ENCODE results near the gene TK1. TPM values are rescaled to one million over a fixed set of nuclear protein-coding genes. Genes with fewer than 3 reads are reported as not detected.

The TK1 gene
- total and polyA plus RNA-seq, 4 experiments from 2014 or later, result 0.55 to 1.4 (median 0.88) TPM; not detected in 1

DNA sequence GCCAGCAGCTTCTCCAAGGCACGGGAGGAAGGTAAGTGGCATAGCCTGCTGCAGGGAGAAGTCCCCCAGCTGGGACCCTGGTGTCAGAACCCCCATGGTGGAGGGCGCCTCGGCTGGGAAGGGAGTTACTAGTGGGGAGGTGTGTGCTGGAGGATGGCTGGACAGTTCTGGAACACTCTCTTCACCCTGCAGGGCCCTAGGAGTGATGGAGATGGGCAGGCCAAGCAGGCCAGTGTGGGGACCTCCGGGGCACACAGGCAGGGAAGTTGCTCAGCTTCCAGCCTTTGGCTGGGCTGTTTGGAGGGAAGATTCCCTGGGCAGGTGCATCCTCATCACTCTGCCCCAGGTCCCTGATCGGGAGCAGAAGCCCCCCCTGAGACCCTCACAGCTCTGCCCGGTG, 40.0 kb downstream of the TK1 start:
- Mint-ChIP-seq H3K4me3 (no peak overlapping the region), H3K27ac (peak overlapping the region in 1 of 7 donors; percentile 53), H3K36me3 (peaks cover 3 to 4% of the 10 kb centered on the region in 2 donors), H3K4me1 (peaks cover 7 to 35% (median 19%) of the 10 kb centered on the region in 4 donors), H3K9me3 (peaks cover 0 to 2% (median 0%) of the 10 kb centered on the region in 8 donors), H3K27me3 (no peaks in the 10 kb centered on the region)
- intact Hi-C loops (cut with micrococcal nuclease), result no loop called here
- no peak overlapping the region for H3K27ac ChIP-seq (ENCODE audit: low read depth, low read length)
- CTCF ChIA-PET (ENCODE audit: partially characterized antibody), result no interaction called here
- no peaks in the 10 kb centered on the region for H3K27me3 ChIP-seq (ENCODE audit: insufficient read depth, low read length)
- peaks cover 8% of the 10 kb centered on the region for H3K36me3 ChIP-seq (ENCODE audit: insufficient read depth, low read length)
- peaks cover 39% of the 10 kb centered on the region for H3K4me1 ChIP-seq (ENCODE audit: insufficient read depth, low read length)
- no peak overlapping the region for H3K4me3 ChIP-seq (ENCODE audit: low read length in 2 of 2)
- no peak for DNase-seq
- POLR2A ChIA-PET (ENCODE audit: partially characterized antibody), result interaction anchor here (0.8 to 20.9 kb wide), 4 partner anchors 9 to 22 kb away, joined by 4 to 1172 read pairs (median 6); partner anchors contain the start of genes TMC6 and TMC8
- no peaks in the 10 kb centered on the region for H3K9me3 ChIP-seq (ENCODE audit: control insufficient read depth in 1 of 2, low read length in 2 of 2)

DNA sequence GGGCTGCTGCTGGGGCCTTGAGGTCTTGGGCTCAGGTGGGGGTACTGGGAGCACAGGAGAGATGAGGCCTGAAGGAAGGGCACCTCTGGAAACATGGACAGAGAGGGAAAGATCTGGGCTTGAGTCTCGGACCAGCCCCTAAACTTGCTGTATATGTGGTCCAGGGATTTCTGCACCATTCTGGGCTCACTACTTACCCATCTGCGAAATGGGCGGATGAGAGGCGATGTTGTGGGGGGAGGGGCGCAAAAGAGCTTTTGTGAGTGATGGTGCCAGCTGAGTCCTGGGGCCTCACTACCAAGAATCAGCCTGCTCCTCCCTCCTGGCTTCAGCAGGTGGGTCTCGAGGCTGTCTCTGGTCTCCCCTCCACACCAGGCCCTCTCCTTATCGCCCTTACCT, 40.4 kb downstream of the TK1 start:
- Mint-ChIP-seq H3K27me3 (no peaks in the 10 kb centered on the region), H3K27ac (peak overlapping the region in 1 of 7 donors; percentile 57), H3K4me3 (no peak overlapping the region), H3K9me3 (peaks cover 0 to 2% (median 0%) of the 10 kb centered on the region in 8 donors), H3K4me1 (peaks cover 7 to 39% (median 20%) of the 10 kb centered on the region in 4 donors), H3K36me3 (peaks cover 4% of the 10 kb centered on the region in 2 donors)
- Histone ChIP-seq H3K36me3 (ENCODE audit: insufficient read depth, low read length) (peaks cover 13% of the 10 kb centered on the region), H3K9me3 (ENCODE audit: control insufficient read depth in 1 of 2, low read length in 2 of 2) (no peaks in the 10 kb centered on the region), H3K27me3 (ENCODE audit: insufficient read depth, low read length) (no peaks in the 10 kb centered on the region), H3K27ac (ENCODE audit: low read depth, low read length) (no peak overlapping the region), H3K4me3 (ENCODE audit: low read length in 2 of 2) (no peak overlapping the region), H3K4me1 (ENCODE audit: insufficient read depth, low read length) (peaks cover 43% of the 10 kb centered on the region)
- CTCF ChIA-PET (ENCODE audit: partially characterized antibody), result no interaction called here
- DNase-seq, result no peak
- POLR2A ChIA-PET (ENCODE audit: partially characterized antibody), result interaction anchor here (0.8 to 20.9 kb wide), 3 partner anchors 8 to 22 kb away, joined by 4 to 1172 read pairs (median 8); partner anchors contain the start of genes TMC6 and TMC8
- intact Hi-C loops (cut with micrococcal nuclease), result no loop called here

DNA sequence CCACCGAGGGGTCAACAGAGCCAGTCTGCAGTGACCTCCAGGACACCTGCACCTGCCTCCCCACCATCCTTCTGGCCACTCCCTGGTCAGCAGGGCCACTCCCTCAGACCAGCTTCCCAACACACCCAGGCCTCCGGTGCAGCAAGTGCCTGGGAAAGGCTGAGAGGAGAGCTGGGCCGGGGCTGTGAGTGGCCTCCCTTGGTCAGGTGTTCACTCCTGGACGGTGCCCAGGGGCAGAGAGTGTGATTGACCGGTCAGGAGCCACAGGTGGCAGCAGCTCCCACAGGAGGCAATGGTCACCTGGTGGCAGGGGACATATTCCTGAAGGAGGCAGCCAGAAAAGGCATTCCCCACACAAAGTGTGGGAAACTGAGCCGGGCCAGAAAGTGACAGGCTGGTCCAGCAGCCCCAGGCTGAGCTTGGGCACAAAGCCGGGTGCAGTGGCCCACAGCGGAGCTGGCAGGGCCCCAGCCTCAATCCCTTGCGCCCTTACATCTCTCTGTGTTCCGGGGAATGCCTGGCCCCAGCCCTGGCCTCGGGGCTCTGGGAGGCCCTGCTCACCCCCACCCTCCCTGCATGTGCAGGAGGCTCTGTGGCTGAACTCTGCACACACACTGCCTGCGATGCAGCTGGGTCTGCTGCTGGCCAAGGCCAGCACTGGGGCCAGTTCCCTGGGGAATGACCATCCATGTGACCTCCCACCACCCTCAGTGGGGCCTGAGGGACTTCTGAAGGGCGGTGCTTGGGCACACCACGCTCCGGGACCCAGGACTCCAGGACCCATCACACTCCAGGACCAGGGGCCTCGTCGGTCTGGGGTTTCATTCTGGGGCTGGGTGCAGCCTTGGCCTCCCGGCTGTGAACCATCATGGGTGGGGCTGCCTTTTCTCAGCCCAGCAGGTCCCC, 41.9 kb downstream of the TK1 start:
- Mint-ChIP-seq H3K9me3 (peaks cover 0 to 2% (median 0%) of the 10 kb centered on the region in 8 donors), H3K27ac (no peak overlapping the region), H3K4me3 (no peak overlapping the region), H3K4me1 (peaks cover 12 to 49% (median 28%) of the 10 kb centered on the region in 4 donors), H3K27me3 (no peaks in the 10 kb centered on the region), H3K36me3 (peaks cover 9 to 12% of the 10 kb centered on the region in 2 donors)
- no peaks in the 10 kb centered on the region for H3K9me3 ChIP-seq (ENCODE audit: control insufficient read depth in 1 of 2, low read length in 2 of 2)
- H3K4me1 ChIP-seq (ENCODE audit: insufficient read depth, low read length), result peaks cover 55% of the 10 kb centered on the region
- H3K36me3 ChIP-seq (ENCODE audit: insufficient read depth, low read length), result peaks cover 15% of the 10 kb centered on the region
- POLR2A ChIA-PET (ENCODE audit: partially characterized antibody), result interaction anchor here (0.6 to 26.7 kb wide), 7 partner anchors 10 to 34 kb away, joined by 3 to 1172 read pairs (median 25); partner anchors contain the start of genes SYNGR2, TMC6 and TMC8
- no peak overlapping the region for H3K4me3 ChIP-seq (ENCODE audit: low read length in 2 of 2)
- CTCF ChIA-PET (ENCODE audit: partially characterized antibody), result interaction anchor here (0.6 to 1.9 kb wide), 5 partner anchors 9 to 32 kb away, joined by 3 to 5 read pairs (median 4); no protein-coding TSS in a partner anchor
- H3K27ac ChIP-seq (ENCODE audit: low read depth, low read length), result no peak overlapping the region
- intact Hi-C loops (cut with micrococcal nuclease), result no loop called here
- no peak for DNase-seq
- H3K27me3 ChIP-seq (ENCODE audit: insufficient read depth, low read length), result no peaks in the 10 kb centered on the region

DNA sequence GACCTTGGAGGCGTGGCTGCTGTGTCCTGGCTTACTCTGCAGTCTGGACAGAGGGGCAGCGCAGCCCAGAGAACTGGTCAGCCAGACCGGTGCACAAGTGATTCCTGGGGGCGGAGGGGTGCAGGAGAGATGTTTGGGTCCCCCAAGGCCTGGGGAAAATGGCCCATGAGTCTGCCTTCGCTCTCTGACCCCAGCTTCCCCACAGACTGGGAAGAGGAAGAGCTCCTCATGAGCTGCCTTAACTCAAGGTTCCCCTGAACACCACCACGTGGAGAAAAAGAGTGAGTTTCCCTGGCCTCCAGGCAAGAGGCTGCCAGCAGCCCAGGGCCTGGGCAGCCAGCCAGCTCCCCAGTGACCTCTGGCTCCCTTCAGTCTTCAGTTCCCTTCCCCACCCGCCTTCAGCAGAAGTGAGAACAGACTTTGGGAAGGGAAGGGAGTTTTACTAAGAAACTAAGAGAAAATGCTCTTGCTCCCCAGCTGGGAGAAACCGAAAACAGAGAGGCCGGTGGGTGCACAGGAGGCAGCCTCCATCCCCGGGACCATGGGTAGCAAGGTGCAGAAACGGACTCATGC, 42.6 kb downstream of the TK1 start:
- Histone ChIP-seq H3K4me3 (ENCODE audit: low read length in 2 of 2) (no peak overlapping the region), H3K27me3 (ENCODE audit: insufficient read depth, low read length) (no peaks in the 10 kb centered on the region), H3K27ac (ENCODE audit: low read depth, low read length) (no peak overlapping the region), H3K9me3 (ENCODE audit: control insufficient read depth in 1 of 2, low read length in 2 of 2) (no peaks in the 10 kb centered on the region), H3K4me1 (ENCODE audit: insufficient read depth, low read length) (peaks cover 62% of the 10 kb centered on the region), H3K36me3 (ENCODE audit: insufficient read depth, low read length) (peaks cover 15% of the 10 kb centered on the region)
- no peak for DNase-seq
- Mint-ChIP-seq H3K4me3 (no peak overlapping the region), H3K4me1 (peaks cover 15 to 55% (median 33%) of the 10 kb centered on the region in 4 donors), H3K27ac (peak overlapping the region in 3 of 7 donors; percentile 1 to 52 (median 12)), H3K27me3 (no peaks in the 10 kb centered on the region), H3K9me3 (peaks cover 0 to 2% (median 0%) of the 10 kb centered on the region in 8 donors), H3K36me3 (peaks cover 9 to 15% of the 10 kb centered on the region in 2 donors)
- intact Hi-C loops (cut with micrococcal nuclease), result no loop called here
- CTCF ChIA-PET (ENCODE audit: partially characterized antibody), result interaction anchor here (0.6 to 2.0 kb wide), 5 partner anchors 9 to 32 kb away, joined by 3 to 6 read pairs (median 4); no protein-coding TSS in a partner anchor
- POLR2A ChIA-PET (ENCODE audit: partially characterized antibody), result interaction anchor here (0.6 to 26.7 kb wide), 7 partner anchors 8 to 34 kb away, joined by 3 to 1172 read pairs (median 25); partner anchors contain the start of genes SYNGR2, TMC6 and TMC8

DNA sequence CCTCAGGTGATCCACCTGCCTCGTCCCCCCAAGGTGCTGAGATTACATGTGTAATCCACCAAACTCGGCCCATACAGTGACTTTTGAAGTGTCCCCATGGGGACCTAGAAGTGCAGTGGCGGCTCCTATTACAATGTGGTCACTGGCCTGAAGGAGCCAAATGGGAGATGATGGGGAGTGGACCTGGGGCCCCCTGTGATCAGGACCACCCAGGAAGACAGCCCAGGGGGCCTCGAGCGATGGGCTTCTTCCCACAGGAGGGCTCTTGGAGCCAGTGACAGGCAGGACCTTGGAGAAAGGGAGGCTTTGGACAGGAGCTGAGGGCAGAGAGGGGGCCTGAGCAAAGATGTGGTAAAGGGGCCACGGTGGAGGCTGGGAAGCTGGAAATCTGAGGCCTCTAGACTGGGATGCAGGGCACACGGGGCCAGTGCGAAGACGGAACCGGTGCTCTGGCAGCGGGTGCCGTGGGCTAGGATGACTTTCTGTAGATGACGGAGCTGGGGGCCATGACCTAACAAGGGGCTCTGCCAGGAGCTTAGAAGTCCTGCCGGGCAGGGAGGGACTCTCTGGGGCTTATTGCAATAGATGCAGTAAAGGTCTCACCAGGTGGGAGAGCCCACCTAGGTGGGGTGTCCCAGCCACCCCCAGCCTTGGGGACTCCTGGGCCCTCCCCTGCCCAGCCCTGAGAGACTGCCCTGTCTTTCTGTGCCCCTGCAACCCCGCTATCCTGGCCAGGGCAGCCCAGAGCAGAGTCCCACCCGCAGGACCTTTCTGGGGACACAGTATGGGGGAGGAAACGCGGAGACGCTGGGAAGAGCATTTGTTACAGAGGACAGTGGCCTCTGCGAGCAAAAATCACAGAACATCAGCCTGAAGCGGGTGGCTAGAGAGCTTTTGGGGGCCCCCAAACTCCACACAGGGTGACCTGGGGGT, 43.4 kb downstream of the TK1 start:
- DNase-seq, result no peak
- Mint-ChIP-seq H3K4me3 (no peak overlapping the region), H3K36me3 (peaks cover 9 to 15% of the 10 kb centered on the region in 2 donors), H3K4me1 (peaks cover 17 to 62% (median 36%) of the 10 kb centered on the region in 4 donors), H3K27me3 (no peaks in the 10 kb centered on the region), H3K27ac (peak overlapping the region in 4 of 7 donors; percentile 1 to 86 (median 51)), H3K9me3 (peaks cover 0 to 2% (median 0%) of the 10 kb centered on the region in 8 donors)
- Histone ChIP-seq H3K9me3 (ENCODE audit: control insufficient read depth in 1 of 2, low read length in 2 of 2) (no peaks in the 10 kb centered on the region), H3K36me3 (ENCODE audit: insufficient read depth, low read length) (peaks cover 15% of the 10 kb centered on the region), H3K4me1 (ENCODE audit: insufficient read depth, low read length) (peaks cover 70% of the 10 kb centered on the region), H3K27me3 (ENCODE audit: insufficient read depth, low read length) (no peaks in the 10 kb centered on the region), H3K4me3 (ENCODE audit: low read length in 2 of 2) (no peak overlapping the region), H3K27ac (ENCODE audit: low read depth, low read length) (no peak overlapping the region)
- POLR2A ChIA-PET (ENCODE audit: partially characterized antibody), result interaction anchor here (0.7 to 26.7 kb wide), 6 partner anchors 9 to 33 kb away, joined by 3 to 1172 read pairs (median 98); partner anchors contain the start of genes SYNGR2, TMC6 and TMC8
- CTCF ChIA-PET (ENCODE audit: partially characterized antibody), result interaction anchor here (0.9 to 2.0 kb wide), 3 partner anchors 8 to 33 kb away, joined by 4 to 6 read pairs (median 5); no protein-coding TSS in a partner anchor
- intact Hi-C loops (cut with micrococcal nuclease), result no loop called here

DNA sequence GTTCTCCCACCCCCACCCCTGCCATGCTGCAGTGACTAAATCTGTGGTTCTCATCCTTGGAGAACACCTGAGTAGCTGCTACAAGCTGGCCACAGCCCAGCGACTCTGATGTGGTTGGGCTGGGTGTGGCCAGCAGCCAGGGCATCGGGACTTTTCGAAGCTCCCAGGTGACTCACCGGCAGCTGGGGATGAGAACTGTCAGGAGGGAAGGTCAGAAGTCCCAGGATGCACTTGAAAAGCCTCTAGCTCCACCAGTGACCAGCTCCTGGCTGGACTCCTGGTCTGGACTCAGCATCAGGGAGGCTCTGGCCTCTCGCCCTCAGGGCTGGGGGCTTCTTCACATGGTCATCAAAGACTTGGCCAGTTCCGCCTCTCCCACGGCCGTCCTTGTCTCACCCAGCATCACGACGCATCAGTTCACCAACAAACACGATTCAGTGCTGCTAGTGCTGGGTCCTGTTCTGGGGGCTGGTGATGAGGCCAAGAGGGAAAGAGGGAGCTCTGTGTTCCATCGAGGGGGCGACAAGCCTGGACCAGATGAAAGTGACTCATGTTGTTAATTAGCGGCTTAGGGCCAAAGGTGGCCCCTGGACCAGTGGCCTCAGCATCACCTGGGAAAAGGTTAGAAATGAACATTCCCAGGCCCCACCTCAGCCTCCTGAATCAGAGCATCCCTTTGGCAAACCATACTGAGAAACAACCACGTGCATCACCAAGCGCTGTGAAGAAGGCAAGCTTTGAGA, 44.6 kb downstream of the TK1 start:
- no peak overlapping the region for H3K27ac ChIP-seq (ENCODE audit: low read depth, low read length)
- intact Hi-C loops (cut with micrococcal nuclease), result no loop called here
- H3K4me1 Mint-ChIP-seq, result peaks cover 19 to 68% (median 37%) of the 10 kb centered on the region in 4 donors

More for the DNA sequence above, 44.6 kb downstream of the TK1 start:
- Histone ChIP-seq H3K27me3 (ENCODE audit: insufficient read depth, low read length) (no peaks in the 10 kb centered on the region), H3K36me3 (ENCODE audit: insufficient read depth, low read length) (peaks cover 15% of the 10 kb centered on the region), H3K9me3 (ENCODE audit: control insufficient read depth in 1 of 2, low read length in 2 of 2) (no peaks in the 10 kb centered on the region), H3K4me3 (ENCODE audit: low read length in 2 of 2) (no peak overlapping the region), H3K4me1 (ENCODE audit: insufficient read depth, low read length) (peaks cover 74% of the 10 kb centered on the region)
- no peak overlapping the region for H3K4me3 Mint-ChIP-seq
- peak overlapping the region in 4 of 7 donors; percentile 18 to 77 (median 62) for H3K27ac Mint-ChIP-seq
- H3K36me3 Mint-ChIP-seq, result peaks cover 11 to 22% of the 10 kb centered on the region in 2 donors
- POLR2A ChIA-PET (ENCODE audit: partially characterized antibody), result interaction anchor here (0.6 to 26.7 kb wide), 10 partner anchors 8 to 193 kb away, joined by 3 to 1172 read pairs (median 6); partner anchors contain the start of genes SYNGR2, TMC6, TMC8 and TNRC6C
- DNase-seq, result peak in 1 of 5 donors; percentile 43
- no peaks in the 10 kb centered on the region for H3K27me3 Mint-ChIP-seq
- CTCF ChIA-PET (ENCODE audit: partially characterized antibody), result interaction anchor here (2.0 kb wide), 1 partner anchor 34 kb away, joined by 6 read pairs; no protein-coding TSS in a partner anchor
- no peaks in the 10 kb centered on the region for H3K9me3 Mint-ChIP-seq

Measured in CD4-positive, alpha-beta memory T cell (primary cell).